ENCODE results near the gene ARF3.
"Not testable (repeated sequence)": the region's sequence is repeated elsewhere in the genome, so short reads cannot be mapped to it uniquely, and the experiment has no call there.

ARF3 gene

DNA sequence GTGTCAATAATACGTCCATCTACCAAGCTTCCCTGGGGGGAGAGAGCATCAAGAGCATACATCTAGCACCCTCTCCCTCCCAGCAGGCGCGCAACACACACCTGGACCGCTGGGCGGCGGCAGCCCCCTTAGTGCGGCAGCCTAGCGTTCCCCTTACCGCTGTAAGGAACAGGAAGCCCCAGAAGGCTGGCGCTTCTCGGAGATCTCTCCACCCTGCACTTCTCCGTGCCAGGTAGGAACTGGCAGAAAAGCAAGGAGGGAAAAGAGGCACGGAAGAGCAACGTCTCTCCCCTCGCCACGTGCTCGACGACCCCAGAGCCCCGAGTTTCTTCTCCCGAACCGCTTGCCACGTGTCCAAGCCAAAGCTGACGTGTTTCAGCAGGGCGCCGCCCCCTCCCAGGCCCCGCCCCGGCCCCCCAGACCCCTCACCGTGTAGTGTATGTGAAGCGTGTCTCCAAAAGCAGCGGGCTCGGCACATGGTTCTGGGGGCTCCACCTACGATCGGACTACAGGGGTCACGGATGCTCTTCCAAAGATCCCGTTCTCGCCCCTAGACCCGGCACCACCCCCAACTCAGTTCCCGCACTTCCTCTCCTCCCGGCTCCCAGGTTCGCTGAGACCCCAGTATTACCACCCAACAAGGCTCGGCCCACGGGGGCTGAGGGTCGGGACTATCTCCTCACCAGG is 32.5 kb downstream of the ARF3 start:
- DNase-seq, result peak; percentile 5

DNA sequence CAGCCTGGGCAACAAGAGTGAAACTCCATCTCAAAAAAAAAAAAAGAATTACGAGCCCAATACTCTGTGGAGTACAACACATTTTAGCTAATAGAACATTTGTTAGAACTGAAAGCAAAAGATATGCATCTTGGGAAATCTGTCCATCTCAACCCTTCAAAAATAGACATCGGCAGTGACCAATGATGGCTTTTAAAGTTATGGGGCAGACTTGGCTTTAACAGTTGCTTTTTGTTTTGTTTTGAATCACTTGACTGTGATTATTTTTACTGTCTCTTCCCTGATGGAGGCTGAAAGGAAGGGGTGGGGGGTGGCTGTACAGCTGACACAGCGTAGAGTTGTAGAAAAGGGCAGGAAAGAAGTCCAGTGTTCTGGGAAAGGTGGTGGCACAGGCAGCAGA is 34.2 kb downstream of the ARF3 start:
- DNase-seq, result no peak

DNA sequence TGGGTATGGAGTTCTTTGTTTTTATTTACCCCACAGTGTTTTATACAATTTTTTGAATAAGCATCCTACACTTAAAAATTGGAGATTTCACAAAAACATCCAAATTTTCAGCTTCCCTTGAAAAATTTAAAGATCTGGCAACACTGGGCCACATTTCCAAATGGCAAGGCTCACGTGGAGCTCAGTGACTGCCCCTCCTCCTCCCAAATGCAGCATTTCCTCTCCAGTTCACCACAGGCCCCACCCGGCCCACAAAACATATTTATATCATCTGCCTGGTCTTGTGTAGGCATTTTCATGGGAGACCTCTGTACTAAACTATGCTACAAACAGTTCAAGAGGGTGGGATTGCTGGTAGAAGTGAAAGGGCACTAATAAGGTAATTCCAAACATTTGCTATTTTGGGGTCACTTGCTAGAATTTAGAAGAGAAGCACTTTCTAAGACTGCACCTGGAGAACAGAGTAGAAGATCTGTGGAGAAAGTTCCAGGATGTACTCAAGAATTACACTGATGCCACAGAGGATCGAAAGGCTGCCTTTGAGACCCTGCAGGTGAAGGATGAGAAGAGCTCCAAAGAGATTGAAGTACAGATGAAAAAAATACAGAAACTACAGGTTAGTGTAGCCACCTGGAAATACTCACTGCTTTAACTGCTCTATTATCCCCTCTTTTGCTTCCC is 39.3 kb downstream of the ARF3 start:
- no peak for DNase-seq

DNA sequence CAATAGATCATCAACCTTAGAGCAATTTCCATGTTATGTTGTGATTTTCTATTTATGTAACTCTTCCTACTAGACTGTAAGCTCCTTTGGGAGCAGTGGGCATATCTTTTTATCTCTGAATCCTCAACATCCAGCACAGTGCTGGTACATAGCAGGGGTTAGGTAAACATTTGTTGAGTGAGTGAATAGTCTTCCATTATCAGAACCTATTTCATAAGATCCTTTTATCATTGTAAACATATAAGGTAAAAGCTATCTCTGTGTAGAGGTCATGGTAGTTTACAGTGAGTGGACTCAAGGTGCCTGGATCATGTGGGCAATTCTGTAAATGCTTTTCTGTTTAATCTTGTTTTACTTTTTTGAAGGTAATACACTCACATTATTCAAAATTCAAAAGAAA is 47.1 kb downstream of the ARF3 start:
- no peak for DNase-seq

- not testable (repeated sequence) for DNase-seq
Measured at GRCh38 chr12:48909698-48910097, 47.6 kb downstream of the ARF3 start.

GRCh38 chr12:48907245-48907644 is 50.0 kb downstream of the ARF3 start:
- no peak for DNase-seq

DNA sequence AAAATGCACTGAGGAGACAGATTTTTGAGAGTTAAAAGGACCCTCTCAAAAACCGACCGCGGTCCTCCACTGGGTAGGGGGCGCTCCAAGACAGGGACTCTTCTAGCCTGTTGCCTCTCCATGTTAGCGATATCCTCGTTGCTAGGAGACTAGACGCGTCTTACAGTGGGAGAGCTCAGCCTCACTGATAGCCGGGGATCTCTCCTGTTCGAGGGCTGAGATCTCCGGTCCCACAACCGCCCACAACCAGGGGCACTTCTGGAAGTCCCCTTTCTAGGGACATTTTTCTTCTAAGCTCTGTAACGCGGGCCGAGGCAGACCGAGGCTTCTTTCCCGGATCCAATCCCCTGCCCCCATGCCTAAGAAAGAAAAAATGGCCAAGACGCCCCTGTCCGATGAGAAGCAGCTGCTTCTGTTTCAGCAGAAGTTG is 53.3 kb downstream of the ARF3 start:
- peak; percentile 81 for DNase-seq

DNA sequence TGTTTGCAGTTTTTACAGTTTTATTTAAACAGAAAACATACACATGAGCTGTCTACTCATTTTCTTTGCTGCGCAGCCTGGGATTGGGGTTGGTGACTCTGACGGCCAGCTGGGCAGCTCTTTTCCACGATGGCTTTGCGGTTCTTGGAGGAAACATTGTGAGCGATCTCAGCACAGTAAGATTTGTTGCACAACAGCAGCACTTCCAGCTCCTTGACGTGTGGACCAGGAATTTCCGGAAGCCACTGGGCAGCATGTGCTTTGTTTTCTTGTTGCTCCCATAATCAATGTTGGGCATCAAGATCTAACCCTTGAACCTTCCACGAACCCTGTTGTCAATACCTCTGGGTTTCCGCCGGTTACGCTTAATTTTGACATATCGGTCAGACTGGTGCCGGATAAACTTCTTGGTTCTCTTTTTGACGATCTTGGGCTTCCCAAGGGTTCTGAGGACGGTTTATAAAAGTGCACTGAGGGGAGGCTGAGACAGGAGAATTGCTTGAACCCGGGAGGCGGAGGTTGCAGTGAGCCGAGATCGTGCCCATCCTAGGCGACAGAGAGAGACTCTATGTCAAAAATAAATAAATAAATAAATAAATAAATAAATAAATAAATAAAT is 53.8 kb downstream of the ARF3 start:
- DNase-seq, result no peak

- no peak for DNase-seq
Measured at GRCh38 chr12:48901278-48901677, 56.0 kb downstream of the ARF3 start.

- DNase-seq, result no peak
Measured at GRCh38 chr12:48899651-48900050, 57.6 kb downstream of the ARF3 start.

- DNase-seq, result no peak
Measured at GRCh38 chr12:48894271-48894670, 63.0 kb downstream of the ARF3 start.

DNA sequence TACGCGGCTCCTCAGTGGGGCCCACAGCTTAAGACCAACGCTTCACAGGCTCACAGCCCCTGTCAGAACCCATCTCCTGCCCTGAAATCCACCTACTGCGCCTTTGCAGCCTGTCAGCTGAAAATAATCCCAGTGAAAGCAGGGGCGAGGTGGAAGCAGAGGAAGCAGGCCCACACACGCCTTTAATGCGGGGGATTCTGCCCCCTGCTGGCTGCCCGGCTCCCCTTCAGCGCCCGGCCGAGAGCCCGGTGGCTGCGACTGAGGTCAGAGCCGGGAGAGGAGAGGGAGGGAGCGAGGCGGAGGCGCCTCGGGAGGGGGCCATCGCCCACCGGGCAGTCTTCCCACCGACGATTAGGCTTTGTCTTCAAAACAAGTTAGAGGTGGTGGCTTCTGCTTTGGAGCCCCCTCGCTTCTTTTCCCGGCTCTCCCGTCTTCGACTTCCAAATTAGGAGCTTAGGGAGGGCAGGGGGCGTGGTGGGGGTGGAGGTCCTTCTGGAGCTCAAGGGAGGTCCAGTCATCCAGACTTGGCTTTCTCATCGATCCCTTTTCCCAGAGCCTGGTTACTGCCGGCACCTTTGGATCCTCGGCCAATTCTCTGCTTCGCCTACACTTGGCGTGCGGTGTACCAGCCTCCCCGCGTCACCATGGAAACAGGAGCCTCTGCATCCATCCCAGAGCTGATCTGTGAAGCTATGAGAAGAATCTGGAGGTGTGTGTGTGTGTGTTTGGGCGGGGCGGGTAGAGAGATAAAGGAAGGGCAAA is 66.4 kb downstream of the ARF3 start:
- DNase-seq, result no peak

DNA sequence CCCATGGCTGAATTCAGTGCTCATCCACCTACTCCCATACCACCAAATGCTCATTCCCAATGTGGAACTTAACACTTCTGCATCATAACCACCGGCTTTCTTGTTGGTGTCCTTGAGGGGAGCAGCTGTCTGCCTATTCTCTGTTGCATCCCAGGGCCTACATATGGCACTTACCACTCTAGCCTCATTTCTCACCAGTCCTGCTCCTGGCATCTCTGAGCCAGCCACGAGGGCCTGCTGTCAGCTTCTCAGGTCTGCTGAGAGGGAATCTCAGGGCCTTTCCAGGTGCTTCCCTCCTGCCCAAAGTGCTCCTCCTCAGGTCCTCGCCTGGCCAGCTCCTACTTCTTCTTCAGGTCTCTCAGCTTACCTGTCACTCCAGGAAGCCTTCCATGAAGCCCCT is 67.6 kb downstream of the ARF3 start:
- DNase-seq, result no peak

Measured in DMS 273 treated with DMSO at 0.1 percent for 48 hours (cell line).